Right renal pelvis (tissue), 4 donors: Measurements from ENCODE around the gene OSBPL10. TPM values are rescaled to one million over a fixed set of nuclear protein-coding genes. Genes with fewer than 3 reads are reported as not detected.

Source experiments
- DNase-seq, 4 donors: peaks; one replicate each; pipeline ENCODE4 v3.0.0-alpha.2; 2013; ENCODE audit warnings: low read depth in 4 of 4, low spot score in 3 of 4, missing footprints in 1 of 4
- polyA plus RNA-seq, 4 donors: library from polyadenylated mRNA; unstranded; fragments of 120-200 nt; gene quantifications; one replicate each; pipeline ENCODE4 v1.2.1, GENCODE V29; 2013; ENCODE audit not compliant: insufficient read length in 4 of 4

Gene OSBPL10
- polyA plus RNA-seq, 4 donors = 20.0 to 21.8 (median 20.8) TPM

DNA sequence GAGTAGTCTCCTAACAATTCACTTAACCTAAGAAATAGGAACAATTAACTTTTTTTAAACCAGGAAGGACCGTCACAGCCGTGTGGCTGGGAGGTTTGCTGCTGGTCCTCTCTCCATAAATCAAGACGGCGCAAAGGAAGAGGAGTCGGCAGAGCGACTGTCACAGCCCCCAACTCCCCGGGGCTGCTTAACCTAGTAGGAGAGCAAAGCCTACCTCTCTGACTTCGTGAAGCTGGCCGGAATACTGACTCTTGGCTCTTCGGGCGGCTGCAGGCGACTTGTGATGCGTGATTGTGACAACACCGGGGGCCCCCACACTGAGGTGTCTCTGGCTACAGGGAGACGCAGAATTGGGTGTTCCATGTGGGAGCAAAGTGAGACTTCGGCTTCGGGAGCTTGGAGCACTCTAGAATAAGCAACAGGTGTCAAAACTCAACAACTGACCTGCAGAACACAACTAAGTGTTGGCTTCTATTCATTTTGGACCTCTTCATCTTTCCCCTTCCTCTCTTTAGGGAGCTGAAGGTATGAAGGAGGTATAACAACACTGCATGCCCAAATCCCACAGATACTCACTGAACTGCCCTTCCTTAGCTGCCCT is 151.1 kb downstream of the OSBPL10 start:
- DNase-seq = no peak

DNA sequence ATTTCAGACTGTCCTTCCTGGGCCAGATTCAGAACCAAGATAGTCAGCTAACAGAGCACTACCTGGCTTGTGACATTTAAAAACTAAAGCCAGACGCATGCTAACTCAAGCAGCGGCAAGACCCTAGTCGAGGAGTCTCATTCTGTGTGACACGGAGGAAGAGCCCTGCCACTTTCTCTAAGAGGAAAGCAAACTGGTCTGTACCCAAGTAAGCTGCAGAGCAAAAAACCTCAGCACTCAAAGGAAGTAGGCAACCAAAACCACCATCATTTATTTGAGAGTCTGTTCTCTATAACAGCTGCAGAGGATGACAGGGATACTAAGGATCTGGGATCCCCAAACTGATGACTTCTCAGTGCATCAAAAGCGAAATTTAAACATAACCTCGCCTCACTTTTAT is 152.1 kb downstream of the OSBPL10 start:
- no peak for DNase-seq

GRCh38 chr3:31828007-31828406 is 153.1 kb downstream of the OSBPL10 start:
- DNase-seq = no peak

DNA sequence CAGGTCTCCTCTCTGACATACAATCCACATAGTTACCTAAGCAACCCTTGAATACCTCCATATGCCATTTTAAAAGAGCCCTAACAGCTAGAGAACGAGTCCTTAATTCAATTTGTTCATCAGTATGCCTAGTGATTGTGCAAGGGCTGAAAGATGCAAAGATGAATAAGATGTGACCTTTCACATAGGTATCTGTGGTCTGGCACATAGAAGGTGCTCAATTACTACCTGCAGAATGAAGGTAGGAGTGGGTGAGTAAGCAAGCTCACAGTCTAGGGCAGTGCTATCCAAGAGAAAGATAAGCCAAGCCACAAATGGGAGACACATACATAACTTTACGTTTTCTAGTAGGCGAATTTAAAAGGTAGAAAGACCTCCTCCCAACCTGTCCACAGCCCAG is 157.9 kb downstream of the OSBPL10 start:
- DNase-seq = no peak

DNA sequence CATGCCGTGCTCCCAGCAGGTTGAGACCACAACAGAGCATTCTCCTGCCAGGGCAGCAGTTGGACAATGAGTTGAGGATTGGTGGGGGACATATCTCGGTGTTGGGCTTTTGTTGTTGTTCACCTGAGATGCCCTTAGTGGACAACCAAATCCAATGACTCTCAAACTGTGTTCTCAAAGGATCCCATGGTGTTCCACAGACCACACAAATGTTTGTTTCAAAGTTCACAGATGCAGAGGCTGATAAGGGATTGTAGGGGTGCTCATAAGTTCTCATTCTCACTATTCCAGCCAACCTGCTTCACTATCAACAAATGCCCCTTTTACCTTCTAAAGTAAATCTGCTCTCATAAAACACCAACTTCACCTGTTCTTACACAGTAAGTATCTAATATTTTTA is 159.9 kb downstream of the OSBPL10 start:
- no peak for DNase-seq

GRCh38 chr3:31819441-31819840 is 161.6 kb downstream of the OSBPL10 start:
- DNase-seq = no peak

GRCh38 chr3:31817411-31817966 is 163.6 kb downstream of the OSBPL10 start:
- DNase-seq = no peak

- no peak for DNase-seq
Measured at GRCh38 chr3:31815631-31816440, 165.2 kb downstream of the OSBPL10 start.

- no peak for DNase-seq
Measured at GRCh38 chr3:31815006-31815405, 166.1 kb downstream of the OSBPL10 start.

GRCh38 chr3:31813686-31814085 is 167.4 kb downstream of the OSBPL10 start:
- no peak for DNase-seq

- no peak for DNase-seq
Measured at GRCh38 chr3:31813197-31813596, 167.9 kb downstream of the OSBPL10 start.

- DNase-seq = no peak
Measured at GRCh38 chr3:31810991-31811433, 170.1 kb downstream of the OSBPL10 start.

DNA sequence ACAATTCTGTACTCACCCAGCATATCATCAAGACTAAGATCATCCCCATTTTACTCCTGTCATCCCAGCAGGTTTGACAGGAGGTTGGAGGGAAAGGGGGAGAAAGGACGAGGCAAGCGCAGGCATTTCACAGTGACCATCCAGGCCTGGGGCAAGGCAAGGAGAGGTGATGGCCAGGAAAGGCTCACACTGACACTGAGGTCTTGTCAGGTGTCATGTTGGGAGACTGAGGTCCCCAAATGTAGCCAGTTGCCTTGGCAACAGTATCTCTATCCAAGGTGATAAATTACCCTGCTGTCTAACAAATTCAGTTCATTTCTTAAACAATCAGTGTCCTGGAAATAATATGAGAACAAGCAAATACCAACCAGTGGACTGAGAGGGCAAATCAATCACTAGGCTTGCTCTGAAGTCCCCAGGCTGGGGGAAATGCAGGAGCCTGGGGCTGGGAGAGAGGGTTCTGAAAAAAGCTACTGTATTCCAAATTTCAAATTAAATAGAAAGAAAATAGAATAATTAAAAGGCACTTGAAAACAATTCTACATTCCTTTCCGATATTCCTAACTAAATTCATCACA is 172.8 kb downstream of the OSBPL10 start:
- no peak for DNase-seq

- DNase-seq = no peak
Measured at GRCh38 chr3:31804251-31805051, 176.6 kb downstream of the OSBPL10 start.

DNA sequence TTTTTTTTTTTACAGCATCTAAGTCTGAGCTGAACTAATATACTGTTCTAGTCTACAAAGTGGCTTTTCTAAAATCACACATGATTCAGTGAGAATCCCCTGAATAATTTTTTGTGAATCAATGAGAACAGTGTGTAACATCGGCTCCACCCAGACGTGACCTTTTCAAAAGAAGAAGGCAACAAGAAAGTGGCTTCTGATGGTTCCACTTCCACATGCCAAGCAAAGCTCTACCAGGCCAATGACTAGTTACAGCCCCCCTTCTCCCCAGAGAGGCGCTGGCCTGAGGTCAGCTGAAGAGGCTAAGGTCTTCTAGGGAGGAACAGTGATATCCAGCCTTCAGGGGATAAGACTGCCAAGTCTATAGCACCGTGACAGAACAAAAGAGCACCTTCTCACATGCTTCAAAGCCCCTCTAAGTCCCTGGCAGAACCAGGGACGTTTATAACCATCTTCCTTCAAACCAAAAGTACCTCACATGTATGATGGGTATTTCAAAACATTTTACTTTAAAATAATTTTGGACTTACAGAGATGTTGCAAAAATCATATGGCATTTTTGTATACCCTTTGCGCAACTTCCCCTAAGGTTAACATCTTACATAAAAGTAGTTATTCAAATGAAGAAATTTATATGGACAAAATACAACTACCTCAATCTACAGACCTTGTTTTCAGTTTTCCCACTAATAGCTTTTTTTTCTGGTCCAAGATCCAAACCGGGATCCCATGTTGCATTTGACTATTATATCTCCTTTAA is 177.9 kb downstream of the OSBPL10 start:
- no peak for DNase-seq

DNA sequence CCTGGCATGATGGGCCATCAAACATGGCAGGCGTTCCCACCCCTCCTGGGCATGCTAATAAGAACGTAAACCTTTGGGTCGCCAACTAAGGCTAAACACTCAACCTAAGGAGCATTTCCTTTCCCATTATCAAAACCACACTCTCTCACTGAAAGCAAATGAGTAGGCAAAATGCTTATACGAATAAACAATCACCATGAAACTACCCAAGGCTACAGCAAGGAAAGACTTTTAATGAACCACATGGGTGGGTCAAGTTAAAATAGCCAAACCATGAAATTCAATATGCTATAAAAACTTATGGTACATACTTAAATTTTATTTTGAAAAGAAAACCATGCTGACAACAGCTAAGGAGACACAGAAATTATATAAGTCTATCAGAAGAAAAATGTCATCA is 180.6 kb downstream of the OSBPL10 start:
- no peak for DNase-seq

DNA sequence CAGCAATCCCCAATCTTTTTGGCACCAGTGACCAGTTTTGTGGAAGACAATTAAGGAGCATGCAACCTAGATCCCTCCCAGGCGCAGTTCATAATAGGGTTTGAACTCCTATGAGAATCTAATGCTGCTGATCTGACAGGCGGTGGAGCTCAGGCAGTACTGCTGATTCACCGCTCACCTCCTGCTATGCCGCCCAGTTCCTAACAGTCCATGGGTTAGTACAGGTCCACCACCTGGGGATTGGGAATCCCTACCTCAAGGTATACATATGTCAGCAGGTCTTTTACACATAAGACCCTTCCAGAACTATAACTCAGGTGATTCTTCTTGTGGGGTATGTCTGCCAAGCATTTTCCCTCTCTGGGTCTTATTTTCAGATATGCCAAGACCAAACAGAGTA is 182.2 kb downstream of the OSBPL10 start:
- no peak for DNase-seq

GRCh38 chr3:31793821-31794220 is 187.2 kb downstream of the OSBPL10 start:
- DNase-seq = no peak

DNA sequence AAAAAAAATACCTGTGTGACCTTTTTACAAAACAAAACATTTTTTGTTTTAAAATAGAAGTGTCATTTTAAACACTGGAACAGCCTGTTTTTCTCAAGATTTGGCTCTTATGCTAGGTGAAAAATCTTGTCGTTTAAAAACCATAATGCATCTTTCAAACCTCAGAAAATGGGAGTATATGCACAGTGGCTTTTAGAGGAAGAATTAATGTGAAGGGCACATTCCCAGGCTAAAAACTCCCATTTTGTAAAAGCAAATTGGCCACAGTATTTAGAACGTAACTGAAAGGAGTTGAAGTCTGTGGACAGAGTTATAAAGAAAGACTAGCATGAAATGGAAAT is 190.0 kb downstream of the OSBPL10 start:
- DNase-seq = no peak
